Breast epithelium (tissue), 4 donors: ENCODE measurements around the gene CRYBG2. TPM values are rescaled to one million over a fixed set of nuclear protein-coding genes. Genes with fewer than 3 reads are reported as not detected.
"Not testable (repeated sequence)": the region's sequence is repeated elsewhere in the genome, so short reads cannot be mapped to it uniquely, and the experiment has no call there.

Experiments
- DNase-seq, 2 donors: peaks; one replicate each; pipeline ENCODE4 v3.0.0-alpha.2; 2019; ENCODE audit warnings: low spot score in 2 of 2
- H3K27ac ChIP-seq, 2 donors: fragments of 200-600 bp; sonication (generic) in 1 of 2; one replicate each; pipeline ENCODE4 v1.5.1; 2016 to 2019; ENCODE audit warnings: mild to moderate bottlenecking in 1 of 2
- H3K27me3 ChIP-seq, 2 donors: fragments of 200-600 bp; sonication (generic) in 1 of 2; one replicate each; pipeline versions ENCODE4 v1.5.1 to v1.6.0; 2017 to 2019; ENCODE audit warnings: control low read depth in 1 of 2, mild to moderate bottlenecking in 1 of 2
- H3K36me3 ChIP-seq: fragments of 200-600 bp; one replicate; pipeline ENCODE4 v1.5.1; 2019
- H3K4me1 ChIP-seq, 2 donors: fragments of 200-600 bp; sonication (generic); one replicate each; pipeline ENCODE4 v1.5.1; 2016 to 2019; ENCODE audit warnings: control low read depth in 1 of 2
- H3K4me3 ChIP-seq, 3 donors: fragments of 200-600 bp; sonication (generic); 1 replicate in 2 of 3; 2 replicates in 1 of 3; pipeline ENCODE4 v1.5.1; 2016 to 2019; ENCODE audit warnings: mild to moderate bottlenecking in 3 of 3, moderate library complexity in 2 of 3
- H3K9me3 ChIP-seq, 2 donors: fragments of 200-600 bp; sonication (generic) in 1 of 2; one replicate each; pipeline ENCODE4 v1.5.1; 2016 to 2019; ENCODE audit warnings: control low read depth in 1 of 2
- POLR2A ChIP-seq: fragments of 450-650 bp; IDR thresholded peaks from one replicate; pipeline ENCODE4 v1.6.1; 2016; ENCODE audit warnings: antibody characterized with exemption, mild to moderate bottlenecking, moderate library complexity
- POLR2AphosphoS5 ChIP-seq, 3 donors: sonication (generic); formaldehyde crosslinking; IDR thresholded peaks; one replicate each; pipeline ENCODE4 v1.6.1; 2017; ENCODE audit warnings: antibody characterized with exemption in 3 of 3
- intact Hi-C: fragments of 100-400 bp; cut with DNase I; formaldehyde crosslinking; loops from one replicate; pipeline ENCODE4 v1.15.1; 2023; ENCODE audit warnings: low total_unique reads
- total RNA-seq, 3 donors: library from RNA; depleted of rRNA; stranded (reverse); fragments of >200 nt; gene quantifications; one replicate each; pipeline ENCODE4 v1.1.0, GENCODE V29; 2016
- TF ChIP-seq, protein P1 (sequence below), 3 donors: fragments of 450-650 bp; IDR thresholded peaks; one replicate each; pipeline ENCODE4 v1.5.1; 2016 to 2017; ENCODE audit warnings: antibody characterized with exemption in 3 of 3, mild to moderate bottlenecking in 3 of 3, moderate library complexity in 3 of 3

CRYBG2 gene
- total RNA-seq, 3 donors from 2014 or later: 0.66 TPM; not detected in 2

DNA sequence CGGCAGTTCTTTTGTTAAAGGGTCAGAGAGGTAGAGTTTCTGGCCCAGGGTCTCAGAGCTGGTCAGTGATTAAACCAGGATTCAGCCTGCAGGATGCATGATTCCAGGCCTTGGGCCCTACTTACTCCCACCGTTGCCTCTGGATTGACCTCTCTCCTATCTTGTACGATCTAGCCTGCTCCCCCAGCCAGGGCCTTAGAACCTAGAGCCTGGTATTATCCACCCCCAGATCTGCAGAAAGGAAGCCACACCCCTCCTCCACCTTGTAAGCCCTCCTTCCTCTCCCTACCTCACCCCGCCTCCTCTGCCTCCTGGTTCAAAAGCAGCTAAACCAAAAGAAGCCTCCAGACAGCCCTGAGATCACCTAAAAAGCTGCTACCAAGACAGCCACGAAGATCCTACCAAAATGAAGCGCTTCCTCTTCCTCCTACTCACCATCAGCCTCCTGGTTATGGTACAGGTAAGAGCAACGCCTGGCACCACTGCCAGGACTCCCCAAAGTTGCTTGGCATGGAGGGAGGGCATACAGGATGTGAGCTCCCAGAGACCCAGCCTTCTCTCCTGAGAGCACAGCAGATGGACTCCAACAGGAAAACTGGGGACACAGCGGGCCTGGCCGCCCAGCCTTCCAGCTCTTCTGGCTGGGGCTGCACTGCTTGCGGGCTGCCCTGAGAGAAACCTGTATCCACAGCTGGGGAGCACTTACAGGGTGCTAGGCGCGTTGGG lies 36.2 kb downstream of the CRYBG2 start, which contains the start of gene CD52:
Gene CD52 (plus strand): TSS at position 347 of the 726 bp plus-strand sequence. CDS start 60 bp downstream, at position 407.
- Histone ChIP-seq H3K36me3 (no peaks in the 10 kb centered on the region), H3K4me3 (peak within 1 kb of the TSS in 2 of 3 donors; percentile 13 to 22), H3K4me1 (peaks cover 0 to 4% of the 10 kb centered on the region in 2 donors), H3K27ac (no peak within 1 kb of the TSS), H3K9me3 (no peaks in the 10 kb centered on the region), H3K27me3 (no peaks in the 10 kb centered on the region)
- no peak for DNase-seq
- intact Hi-C loops: no loop called here
- no peak for TF ChIP-seq POLR2A

- Histone ChIP-seq H3K36me3 (no peaks in the 10 kb centered on the region), H3K4me3 (no peak overlapping the region), H3K4me1 (peaks cover 0 to 4% of the 10 kb centered on the region in 2 donors), H3K9me3 (no peaks in the 10 kb centered on the region), H3K27ac (no peak overlapping the region), H3K27me3 (no peaks in the 10 kb centered on the region)
- TF ChIP-seq POLR2AphosphoS5 (IDR thresholded peaks at IDR 0.05): no peak
- TF ChIP-seq, protein P1, sequence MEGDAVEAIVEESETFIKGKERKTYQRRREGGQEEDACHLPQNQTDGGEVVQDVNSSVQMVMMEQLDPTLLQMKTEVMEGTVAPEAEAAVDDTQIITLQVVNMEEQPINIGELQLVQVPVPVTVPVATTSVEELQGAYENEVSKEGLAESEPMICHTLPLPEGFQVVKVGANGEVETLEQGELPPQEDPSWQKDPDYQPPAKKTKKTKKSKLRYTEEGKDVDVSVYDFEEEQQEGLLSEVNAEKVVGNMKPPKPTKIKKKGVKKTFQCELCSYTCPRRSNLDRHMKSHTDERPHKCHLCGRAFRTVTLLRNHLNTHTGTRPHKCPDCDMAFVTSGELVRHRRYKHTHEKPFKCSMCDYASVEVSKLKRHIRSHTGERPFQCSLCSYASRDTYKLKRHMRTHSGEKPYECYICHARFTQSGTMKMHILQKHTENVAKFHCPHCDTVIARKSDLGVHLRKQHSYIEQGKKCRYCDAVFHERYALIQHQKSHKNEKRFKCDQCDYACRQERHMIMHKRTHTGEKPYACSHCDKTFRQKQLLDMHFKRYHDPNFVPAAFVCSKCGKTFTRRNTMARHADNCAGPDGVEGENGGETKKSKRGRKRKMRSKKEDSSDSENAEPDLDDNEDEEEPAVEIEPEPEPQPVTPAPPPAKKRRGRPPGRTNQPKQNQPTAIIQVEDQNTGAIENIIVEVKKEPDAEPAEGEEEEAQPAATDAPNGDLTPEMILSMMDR (IDR thresholded peaks at IDR 0.05): no peak
- TF ChIP-seq POLR2A: no peak
- intact Hi-C loops: no loop called here
- no peak for DNase-seq
Measured at GRCh38 chr1:26317146-26317545, 36.8 kb downstream of the CRYBG2 start.

DNA sequence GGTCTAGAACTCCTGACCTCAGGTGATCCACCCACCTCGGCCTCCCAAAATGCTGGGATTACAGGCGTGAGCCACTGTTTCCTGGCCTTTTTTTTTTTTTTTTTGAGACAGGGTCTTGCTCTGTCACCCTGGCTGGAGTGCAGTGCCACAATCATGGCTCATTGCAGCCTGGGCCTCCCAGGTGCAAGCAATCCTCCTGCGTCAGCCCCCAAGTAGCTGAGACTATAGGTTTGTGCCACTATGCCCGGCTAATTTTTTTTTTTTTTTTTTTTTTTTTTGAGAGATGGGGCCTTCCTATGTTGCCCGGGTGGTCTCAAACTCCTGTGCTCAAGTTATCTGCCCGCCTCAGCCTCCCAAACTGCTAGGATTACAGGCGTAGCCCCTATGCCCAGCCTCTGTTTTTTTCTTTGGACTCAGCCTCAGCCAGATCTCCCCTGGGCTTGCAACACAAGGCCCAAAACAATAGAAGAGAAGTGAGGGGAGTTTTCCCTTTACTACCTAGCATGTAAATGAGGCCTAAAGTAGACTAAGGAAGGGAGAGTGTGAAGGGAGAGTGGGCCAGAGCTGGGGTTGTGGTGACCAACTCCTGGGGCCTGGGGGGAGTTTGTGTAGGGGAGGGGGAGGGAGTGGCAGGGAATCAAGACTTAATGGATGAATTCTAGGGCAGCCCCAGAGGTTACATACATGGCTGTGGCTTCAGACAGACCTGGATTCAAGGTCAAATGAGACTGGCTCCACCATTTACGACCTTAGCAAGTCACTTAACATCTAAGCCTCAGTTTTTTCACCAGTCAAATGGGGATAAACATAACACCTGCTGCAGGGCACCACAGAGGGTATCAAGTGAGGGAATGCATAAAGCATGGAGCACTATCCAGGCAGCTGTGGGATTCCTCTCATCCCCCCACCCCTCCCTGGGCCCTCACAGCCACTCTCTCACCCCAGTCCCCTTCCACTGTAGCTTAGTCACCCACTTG lies 37.8 kb downstream of the CRYBG2 start:
- DNase-seq: no peak
- Histone ChIP-seq H3K27me3 (no peaks in the 10 kb centered on the region), H3K4me3 (no peak overlapping the region), H3K9me3 (no peaks in the 10 kb centered on the region), H3K4me1 (peaks cover 0 to under 1% of the 10 kb centered on the region in 2 donors), H3K36me3 (no peaks in the 10 kb centered on the region), H3K27ac (no peak overlapping the region)
- intact Hi-C loops: no loop called here
- TF ChIP-seq, protein P1 (IDR thresholded peaks at IDR 0.05): no peak
- TF ChIP-seq POLR2AphosphoS5 (IDR thresholded peaks at IDR 0.05): no peak
- TF ChIP-seq POLR2A: no peak

GRCh38 chr1:26314501-26314900 lies 39.4 kb downstream of the CRYBG2 start:
- Histone ChIP-seq H3K4me1 (no peaks in the 10 kb centered on the region), H3K27ac (no peak overlapping the region), H3K36me3 (no peaks in the 10 kb centered on the region), H3K9me3 (no peaks in the 10 kb centered on the region), H3K4me3 (no peak overlapping the region), H3K27me3 (no peaks in the 10 kb centered on the region)
- no peak for DNase-seq
- TF ChIP-seq POLR2AphosphoS5 (IDR thresholded peaks at IDR 0.05) (no peak), POLR2A (no peak)
- TF ChIP-seq, protein P1 (IDR thresholded peaks at IDR 0.05): no peak
- intact Hi-C loops: no loop called here

DNA sequence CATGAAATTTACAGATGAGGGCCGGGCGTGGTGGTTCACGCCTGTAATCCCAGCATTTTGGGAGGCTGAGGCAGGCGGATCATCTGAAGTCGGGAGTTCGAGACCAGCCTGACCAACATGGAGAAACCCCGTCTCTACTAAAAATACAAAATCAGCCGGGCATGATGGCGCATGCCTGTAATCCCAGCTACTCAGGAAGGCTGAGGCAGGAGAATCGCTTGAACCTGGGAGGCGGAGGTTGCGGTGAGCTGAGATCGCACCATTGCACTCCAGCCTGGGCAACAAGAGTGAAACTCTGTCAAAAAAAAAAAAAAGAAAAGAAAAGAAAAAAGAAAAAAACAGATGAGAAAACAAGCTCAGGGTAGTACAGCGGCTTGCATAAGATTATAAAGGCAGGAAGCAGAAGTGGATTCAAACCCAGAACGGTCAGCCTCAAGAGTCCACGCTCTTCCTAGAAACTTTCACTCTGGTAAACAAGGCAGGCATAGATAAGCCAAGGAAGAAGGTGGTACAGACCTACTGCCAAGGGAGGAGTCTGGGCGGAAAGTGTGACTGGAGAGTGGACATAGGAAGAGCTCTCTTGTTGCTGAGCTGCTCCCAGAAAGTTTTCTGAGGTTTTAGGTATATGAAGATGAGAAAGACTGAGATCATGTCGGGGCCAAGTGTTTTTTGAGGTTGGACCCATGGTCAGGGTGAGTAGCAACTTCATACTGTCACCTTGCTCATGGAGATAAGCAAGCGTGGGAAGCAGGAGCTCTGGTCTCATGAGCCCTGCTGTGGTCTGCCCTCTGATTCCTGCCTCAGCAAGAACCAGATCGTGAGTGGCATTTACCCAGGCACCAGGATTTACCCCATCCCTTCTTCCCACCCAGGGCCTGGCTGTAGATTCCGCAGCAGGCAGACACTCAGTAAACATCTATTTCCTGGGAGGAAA lies 45.7 kb downstream of the CRYBG2 start:
- H3K27ac ChIP-seq, intact Hi-C loops, H3K4me3 ChIP-seq, H3K27me3 ChIP-seq, DNase-seq, H3K4me1 ChIP-seq, H3K36me3 ChIP-seq, H3K9me3 ChIP-seq: not testable (repeated sequence)
